Measurements from ENCODE around the gene MMP25.
"Not testable (repeated sequence)": the region's sequence is repeated elsewhere in the genome, so short reads cannot be mapped to it uniquely, and the experiment has no call there.

Gene MMP25

DNA sequence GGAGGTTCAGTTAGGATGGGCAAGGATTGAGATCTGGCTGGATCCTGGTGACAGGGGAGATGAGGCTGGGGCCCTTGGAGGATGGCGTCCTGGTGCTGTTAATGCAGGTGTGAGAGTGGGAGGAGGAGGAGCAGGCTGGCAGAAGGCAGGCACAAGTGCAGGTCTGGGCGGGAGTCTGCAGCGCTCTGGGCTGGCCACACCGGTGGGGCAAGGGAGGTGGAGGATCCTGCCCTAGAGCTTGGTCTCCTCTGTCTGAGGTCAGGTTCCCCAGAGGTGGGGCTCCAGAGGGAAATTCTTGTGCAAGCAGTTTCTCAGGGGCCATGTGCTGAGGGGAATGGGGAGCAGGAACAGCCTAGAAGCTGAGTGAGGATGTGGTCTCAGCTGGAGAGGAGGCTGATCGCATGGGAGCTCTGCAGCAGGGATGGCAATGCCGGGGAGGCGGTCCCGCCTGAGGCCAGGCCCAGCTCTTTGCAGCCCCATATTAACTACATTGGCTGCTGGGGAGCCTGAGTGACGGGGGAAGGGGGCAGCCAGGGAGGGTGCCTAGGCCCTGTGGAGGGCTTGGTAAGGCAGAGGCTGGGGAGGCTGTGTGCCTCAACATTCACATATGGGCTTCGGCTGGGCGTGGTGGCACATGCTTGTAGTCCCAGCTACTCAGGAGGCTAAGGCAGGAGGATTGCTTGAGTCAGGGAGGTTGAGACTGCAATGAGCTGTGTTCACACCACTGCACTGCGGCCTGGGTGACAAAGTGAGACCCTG is 6.4 kb downstream of the MMP25 start:
- not testable (repeated sequence) for DNase-seq (ENCODE audit: low read depth, low spot score); H3K27ac ChIP-seq

DNA sequence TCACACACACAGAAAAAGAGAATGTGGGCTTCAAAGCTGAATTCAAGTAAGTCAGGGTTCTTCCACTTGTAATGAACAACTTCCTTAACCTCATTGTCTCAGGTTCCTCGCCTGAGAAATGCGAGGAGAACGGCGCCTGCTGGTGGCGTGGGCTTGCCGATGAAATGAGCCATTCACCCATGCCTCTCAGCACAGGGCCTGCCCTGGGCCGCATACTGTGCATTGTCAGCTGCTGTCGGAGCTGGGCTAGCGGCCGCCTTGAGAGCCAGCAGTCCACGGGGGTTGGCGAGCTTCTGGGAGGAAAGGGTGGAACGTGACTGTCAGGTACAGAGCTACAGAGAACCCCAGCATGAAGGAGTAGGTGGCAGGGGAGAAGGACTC is 7.0 kb downstream of the MMP25 start:
- not testable (repeated sequence) for DNase-seq (ENCODE audit: low read depth, low spot score); H3K27ac ChIP-seq

DNA sequence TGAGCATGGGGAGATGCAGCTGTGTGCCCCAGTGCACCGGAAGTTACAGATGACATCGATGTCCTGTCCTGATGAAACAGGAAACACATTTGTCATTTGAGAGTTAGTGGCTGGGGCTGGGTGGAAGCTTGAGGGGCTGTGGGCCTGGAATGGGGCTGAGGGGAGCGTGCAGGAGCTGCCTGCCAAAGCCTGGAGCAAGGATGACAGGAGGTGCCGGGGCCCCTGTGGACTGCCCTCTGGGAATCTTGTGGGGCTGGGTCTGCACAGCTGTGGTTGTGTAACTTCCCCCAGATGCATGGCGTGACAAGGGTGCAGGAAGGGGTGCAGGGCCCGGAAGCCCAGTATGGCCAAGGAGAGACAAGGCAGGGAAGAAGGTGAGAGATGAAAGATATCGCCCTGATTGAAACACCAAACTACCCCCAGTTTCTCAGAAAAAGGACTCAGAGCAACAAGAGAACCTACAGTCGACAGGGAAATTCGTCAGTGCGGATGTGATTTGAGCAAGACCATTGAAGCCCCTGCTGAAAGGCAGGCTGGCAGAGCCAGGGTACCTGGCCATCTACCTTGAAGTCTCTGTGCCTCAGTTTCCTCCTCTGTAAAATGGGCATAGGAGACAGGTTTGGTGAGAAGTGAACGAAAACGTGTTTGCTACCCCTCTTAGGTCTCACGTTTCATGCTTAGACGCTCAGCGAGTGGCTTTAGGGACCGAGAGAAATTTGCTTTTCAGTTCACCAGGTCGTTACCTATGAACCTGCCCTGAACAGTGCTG is 8.8 kb downstream of the MMP25 start:
- no peak for DNase-seq (ENCODE audit: low read depth, low spot score)
- no peak overlapping the region for H3K27ac ChIP-seq

DNA sequence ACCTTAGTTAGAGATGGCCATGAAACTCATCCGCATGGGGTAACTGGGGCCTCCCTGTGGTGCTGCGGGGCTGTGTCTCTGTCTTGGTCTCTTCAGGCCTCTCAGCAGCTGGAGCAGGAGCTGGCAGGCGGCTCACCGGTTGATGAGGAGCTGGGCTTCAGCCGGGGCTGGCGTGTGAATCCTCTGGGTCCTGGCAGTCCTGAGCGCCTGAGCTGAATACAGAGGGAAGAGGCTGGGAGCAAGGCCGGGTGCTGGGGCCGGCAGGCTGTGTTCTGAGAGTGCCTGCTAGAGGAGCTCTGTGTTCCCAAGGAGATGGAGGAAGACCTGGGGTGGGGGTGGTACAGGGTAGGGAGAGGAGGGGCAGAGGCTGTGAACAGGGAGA is 9.4 kb downstream of the MMP25 start:
- DNase-seq (ENCODE audit: low read depth, low spot score); H3K27ac ChIP-seq: not testable (repeated sequence)

DNA sequence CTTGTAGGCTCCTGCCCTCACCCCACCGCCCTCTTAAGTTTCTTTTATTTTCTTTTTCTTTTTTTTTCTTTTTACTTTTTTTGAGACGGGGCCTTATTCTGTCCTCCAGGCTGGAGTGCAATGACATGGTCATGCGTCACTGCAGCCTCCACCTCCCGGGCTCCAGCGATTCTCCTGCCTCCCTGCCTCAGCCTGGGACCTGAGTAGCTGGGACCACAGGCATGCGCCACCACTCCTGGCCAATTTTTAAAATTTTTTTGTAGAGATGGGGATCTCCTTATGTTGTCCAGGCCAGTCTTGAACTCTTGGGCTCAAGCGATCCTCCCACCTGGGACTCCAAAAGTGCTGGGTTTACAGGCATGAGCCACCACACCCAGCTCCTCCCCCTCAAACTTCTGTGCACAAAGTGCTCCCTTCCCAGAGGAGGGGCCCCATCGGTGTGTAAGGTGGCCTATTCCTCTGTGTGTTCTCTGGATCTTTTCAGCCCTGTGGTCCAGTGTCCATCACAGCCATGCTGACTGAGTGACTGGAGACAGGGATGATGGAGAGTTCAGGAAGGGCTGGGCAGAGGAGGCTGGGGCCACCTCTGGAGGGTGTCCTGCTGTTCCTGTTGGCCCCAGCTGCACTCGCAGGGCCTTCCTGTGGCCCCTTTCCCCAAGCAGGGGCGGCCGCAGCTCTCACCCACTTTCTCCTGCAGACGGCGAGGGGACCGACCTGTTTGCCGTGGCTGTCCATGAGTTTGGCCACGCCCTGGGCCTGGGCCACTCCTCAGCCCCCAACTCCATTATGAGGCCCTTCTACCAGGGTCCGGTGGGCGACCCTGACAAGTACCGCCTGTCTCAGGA is 10.2 kb downstream of the MMP25 start:
- H3K27ac ChIP-seq = no peak overlapping the region
- DNase-seq (ENCODE audit: low read depth, low spot score) = no peak

DNA sequence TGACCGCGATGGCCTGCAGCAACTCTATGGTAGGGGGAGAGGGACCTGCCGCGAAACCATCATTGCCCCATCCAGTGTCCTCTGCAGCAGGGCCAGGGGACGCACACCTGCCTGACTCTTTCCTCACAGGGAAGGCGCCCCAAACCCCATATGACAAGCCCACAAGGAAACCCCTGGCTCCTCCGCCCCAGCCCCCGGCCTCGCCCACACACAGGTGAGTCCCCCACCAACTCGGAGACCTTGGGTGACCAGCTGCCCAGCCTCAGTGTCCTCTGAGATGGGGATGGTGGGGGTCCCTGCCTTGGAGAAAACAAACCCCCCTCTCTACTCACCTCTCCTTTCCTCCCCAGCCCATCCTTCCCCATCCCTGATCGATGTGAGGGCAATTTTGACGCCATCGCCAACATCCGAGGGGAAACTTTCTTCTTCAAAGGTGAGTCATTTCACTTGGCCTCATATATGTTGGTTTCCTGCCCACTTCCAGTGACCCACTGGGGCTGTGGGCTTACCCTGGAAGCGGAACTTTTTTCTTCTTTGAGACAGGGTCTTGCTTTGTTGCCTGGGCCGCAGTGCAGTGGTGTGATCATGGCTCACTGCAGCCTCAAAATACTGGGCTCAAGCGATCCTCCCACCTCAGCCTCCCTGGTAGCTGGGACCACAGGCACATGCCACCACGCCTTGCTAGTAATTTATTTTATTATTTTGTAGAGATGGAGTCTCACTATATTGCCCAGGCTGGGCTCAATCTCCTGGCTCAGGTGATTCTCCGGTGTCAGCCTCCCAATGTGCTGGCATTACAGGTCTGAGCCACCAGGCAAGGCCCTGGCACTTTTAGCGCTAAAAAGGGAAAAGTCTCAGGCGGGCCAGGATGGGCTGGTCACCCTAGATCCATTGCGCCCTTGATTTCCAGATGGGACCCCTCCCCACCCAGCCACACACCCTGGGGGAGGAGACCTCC is 11.1 kb downstream of the MMP25 start:
- DNase-seq (ENCODE audit: low read depth, low spot score) = no peak
- H3K27ac ChIP-seq = no peak overlapping the region

DNA sequence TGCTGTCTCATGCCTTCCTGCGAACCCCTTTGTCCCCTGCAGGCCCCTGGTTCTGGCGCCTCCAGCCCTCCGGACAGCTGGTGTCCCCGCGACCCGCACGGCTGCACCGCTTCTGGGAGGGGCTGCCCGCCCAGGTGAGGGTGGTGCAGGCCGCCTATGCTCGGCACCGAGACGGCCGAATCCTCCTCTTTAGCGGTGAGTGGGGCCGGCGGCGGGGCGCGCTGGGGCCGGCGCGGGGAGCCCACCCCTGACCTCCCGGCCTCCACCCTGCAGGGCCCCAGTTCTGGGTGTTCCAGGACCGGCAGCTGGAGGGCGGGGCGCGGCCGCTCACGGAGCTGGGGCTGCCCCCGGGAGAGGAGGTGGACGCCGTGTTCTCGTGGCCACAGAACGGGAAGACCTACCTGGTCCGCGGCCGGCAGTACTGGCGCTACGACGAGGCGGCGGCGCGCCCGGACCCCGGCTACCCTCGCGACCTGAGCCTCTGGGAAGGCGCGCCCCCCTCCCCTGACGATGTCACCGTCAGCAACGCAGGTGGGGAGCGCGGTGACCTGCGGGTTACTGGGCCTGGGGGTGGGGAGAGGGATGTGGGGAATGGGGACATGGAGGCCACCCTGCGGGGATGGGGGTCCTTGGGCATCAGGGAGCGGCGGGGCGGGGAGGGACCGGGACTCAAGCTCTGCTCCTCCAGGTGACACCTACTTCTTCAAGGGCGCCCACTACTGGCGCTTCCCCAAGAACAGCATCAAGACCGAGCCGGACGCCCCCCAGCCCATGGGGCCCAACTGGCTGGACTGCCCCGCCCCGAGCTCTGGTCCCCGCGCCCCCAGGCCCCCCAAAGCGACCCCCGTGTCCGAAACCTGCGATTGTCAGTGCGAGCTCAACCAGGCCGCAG is 12.0 kb downstream of the MMP25 start:
- H3K27ac ChIP-seq = peak overlapping the region; percentile 14
- no peak for DNase-seq (ENCODE audit: low read depth, low spot score)

DNA sequence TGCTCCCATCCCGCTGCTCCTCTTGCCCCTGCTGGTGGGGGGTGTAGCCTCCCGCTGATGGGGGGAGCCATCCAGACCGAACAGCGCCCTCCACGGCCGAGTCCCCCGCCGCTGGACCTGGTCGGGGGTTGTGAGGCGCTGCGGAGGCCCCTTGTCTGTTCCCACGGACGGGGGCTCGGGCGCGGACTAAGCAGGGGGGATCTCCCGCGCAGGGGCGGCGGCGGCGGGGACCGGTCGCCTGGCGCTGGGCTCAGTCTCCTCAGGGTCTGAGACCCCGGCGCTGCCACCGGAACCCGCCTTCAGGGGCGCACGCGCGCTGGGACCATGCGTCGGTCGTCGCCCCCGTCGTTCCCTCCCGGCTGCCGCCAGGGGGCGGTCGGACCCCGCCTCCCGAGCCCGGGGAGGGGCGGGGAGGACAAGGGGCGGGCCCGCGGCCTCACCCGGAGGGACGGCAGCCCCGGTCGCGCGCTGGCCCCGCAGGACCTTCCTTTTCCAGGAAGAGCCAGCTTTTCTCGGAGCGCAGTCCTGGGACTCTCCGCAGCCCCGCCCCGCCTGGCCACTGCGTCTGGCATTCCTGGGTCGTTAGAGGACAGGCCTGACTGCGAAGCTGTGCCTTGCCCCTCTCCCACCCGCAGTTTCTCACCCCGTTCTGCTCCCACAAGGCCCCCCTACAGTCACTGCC is 12.8 kb downstream of the MMP25 start:
- H3K27ac ChIP-seq = peak overlapping the region; percentile 14
- no peak for DNase-seq (ENCODE audit: low read depth, low spot score)

DNA sequence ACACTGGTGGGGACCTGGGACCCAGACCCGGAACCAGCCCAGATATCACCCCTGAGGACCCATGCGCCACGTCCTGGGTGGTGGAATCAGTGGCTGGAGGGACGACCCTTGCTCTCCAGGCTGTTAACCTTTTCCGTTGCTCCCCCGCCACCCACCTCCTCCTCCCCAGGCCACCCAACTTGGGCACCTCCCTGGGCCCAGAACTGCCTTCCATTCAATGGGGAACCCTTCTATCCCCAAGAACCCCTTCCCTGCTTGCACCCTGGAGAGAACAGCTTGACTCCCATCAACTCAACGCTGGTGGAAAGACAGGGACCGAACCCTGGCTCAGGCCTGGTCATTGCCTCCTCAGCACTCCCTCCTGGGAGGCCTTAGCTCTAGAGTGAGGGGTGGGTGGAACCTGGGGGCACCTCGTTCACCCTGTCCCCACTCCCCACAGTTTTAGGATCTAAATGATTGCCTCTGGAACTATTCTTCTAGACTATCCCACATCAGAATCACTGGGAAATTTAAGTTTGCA is 13.4 kb downstream of the MMP25 start:
- H3K27ac ChIP-seq = peak overlapping the region; percentile 14
- no peak for DNase-seq (ENCODE audit: low read depth, low spot score)

DNA sequence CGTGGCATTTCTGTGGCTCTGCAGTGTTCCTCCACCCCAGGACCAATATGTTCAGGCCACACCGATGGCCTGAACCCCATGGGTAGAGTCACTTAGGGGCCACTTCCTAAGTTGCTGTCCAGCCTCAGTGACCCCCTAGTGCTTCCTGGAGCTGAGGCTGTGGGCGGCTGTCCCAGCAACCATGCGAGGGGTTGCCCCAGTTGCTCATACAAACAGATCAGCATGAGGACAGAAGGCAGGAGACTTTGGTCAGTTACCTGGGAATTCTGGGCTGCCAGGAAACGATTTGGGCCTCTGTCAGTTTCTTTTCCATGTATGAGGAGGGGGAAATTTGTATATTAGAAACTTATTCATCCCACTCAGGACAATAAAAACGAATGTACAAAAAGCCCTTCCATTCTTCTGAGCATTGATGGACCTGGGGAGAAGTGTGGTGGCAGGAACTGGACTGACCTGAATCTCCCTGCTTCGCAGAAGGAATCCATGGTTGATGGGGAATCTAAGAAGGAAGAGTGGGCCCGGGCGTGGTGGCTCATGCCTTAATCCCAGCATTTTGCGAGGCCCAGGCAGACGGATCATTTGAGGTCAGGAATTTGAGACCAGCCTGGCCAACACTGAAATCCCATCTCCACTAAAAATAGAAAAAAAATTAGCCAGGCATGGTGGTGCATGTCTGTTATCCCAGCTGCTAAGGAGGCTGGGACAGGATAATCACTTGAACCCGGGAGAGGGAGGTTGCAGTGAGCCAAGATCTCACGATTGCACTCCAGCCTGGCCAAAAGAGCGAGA is 14.2 kb downstream of the MMP25 start:
- H3K27ac ChIP-seq = no peak overlapping the region

DNA sequence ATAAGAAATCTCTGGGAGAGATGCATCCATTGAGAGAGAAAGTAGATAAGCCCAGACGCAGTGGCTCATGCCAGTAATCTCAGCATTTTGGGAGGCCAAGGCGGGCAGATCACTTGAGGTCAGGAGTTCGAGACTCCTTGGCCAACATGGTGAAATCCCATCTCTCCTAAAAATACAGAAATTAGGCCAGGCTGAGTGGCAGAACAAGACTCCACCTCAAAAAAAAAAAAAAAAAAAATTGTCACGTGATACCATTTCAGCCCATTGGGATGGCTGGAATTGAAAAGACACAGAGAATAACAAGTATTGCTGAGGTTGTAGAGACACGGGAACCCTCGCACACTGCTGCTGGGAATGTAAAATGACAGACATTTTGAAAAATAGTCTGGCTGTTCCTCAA is 16.2 kb downstream of the MMP25 start:
- DNase-seq (ENCODE audit: low read depth, low spot score) = no peak
- H3K27ac ChIP-seq = no peak overlapping the region

More for the DNA sequence above, 14.2 kb downstream of the MMP25 start:
- DNase-seq (ENCODE audit: low read depth, low spot score) = no peak

DNA sequence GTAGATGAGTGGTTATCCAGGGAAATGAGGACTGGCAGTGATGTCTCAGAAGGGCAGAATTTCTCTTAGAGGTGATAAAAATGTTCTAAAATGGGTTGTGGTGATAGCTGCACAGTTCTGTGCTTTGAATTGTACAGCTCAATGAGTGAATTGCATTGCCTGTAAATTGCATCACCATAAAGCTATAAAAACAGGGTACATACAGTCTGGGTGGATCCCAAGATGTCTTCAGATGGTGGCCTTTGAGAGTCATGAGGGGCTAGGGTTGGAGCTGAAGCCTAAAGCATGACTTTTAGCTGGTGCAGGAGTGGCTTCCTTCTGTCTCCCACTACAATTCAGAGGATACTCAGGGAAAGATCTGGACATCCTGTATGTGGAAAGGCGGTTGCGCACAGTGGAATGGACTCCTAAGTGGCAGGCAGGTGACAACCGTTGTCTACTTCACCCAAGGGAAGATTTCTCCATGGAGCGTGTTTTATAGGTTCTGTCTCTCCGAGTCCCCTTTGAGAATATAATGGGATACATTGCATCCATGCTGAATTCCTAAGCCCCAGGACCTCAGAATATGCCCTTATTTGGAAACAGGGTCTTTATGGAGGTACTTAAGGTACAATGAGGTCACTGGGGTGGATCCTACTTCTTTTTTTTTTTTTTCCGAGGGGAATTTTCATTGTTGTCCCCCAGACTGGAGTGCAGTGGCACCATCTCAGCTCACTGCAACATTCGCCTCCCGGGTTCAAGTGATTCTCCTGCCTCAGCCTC is 17.4 kb downstream of the MMP25 start:
- H3K27ac ChIP-seq = no peak overlapping the region
- no peak for DNase-seq (ENCODE audit: low read depth, low spot score)

DNA sequence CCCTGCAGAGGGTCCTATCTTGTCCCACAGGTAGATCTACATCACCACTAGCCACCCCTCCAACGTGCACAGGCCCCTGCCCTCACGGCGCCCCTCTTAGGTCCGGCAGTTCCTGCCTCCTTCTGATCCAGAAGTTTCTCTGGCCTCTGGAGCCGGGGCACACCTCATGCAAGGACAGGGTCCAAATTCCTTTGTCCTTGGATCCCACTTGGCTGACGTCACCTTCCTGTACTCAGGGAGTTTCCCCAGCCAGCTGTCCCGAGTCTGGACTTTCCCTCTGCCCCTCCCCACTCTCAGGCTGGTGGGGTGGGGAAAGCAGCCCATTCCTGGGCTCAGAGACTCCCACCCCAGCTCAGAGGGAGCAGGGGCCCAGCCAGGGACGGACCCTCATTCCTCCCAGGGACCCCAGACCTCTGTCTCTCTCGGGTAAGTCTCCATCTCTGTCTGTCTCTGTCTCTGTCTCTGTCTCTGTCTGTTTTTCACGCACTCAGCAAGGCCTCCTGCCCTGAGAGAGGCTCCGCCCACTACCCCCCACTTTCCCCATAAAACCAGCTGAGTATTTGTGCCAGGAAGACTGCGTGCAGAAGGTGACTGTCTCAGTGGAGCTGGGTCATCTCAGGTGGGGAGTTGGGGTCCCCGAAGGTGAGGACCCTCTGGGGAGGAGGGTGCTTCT is 18.8 kb downstream of the MMP25 start, which contains the start of gene IL32:
IL32 (plus strand) TSS at position 572 of the 673 bp plus-strand sequence. CDS start 172 bp downstream, outside the sequence.
- DNase-seq (ENCODE audit: low read depth, low spot score) = peak; percentile 33

DNA sequence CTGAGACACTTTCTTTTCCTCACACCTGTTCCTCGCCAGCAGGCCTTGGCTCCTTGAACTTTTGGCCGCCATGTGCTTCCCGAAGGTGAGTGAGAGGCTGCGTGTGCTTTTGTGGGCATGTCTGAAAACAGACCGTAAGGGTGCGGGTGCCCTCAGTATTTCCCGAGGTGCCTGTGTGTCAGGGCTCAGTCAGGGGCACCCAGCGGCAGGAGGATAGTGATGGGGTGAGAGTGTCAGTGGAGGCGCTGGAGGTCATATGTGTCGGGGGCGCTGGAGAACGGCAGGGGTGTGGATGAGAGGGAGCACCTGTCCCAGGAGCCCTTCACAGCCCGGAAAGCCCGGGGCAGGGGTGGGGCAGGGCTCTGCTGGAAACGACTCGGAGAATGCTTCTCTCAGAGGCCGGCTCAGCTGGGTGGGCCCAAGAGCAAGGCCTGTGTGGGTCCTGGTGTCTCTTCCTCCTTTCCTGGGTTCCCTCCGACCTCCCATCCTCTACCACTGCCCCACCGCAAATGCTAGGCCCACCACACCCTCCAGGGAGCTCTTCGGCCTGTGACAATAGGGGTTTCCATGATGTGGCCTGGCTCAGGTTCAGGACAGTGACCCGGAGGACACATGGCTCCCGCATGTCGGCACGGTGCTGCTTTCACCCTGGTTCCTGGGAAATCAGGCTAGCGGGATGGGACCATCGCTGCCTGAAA is 19.5 kb downstream of the MMP25 start:
- no peak overlapping the region for H3K27ac ChIP-seq
- DNase-seq (ENCODE audit: low read depth, low spot score) = no peak

More for the DNA sequence above, 18.8 kb downstream of the MMP25 start, which contains the start of gene IL32:
- H3K27ac ChIP-seq = no peak within 1 kb of the TSS

DNA sequence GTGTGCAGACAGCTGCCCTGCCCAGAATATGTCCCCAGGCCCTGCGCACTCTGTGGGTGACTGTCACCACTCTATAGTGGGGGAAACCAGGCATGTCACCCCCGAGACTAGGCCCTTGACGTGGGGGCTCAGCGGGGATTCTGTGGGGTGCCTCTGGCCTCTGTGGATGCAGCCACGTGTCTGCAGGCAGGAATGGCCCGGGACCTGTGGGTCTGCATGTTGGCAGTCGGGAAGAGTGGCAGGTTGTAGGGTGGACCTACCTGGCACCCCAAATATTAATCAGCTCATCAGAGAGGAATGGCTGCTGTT is 20.0 kb downstream of the MMP25 start:
- H3K27ac ChIP-seq = no peak overlapping the region
- no peak for DNase-seq (ENCODE audit: low read depth, low spot score)

Measured in epithelial cell of prostate (primary cell).